GM18507 (cell line): ENCODE results near the gene COL26A1.
A peak's percentile ranks its signal among the peaks of the same experiment; 100 is the strongest.
"Not testable (repeated sequence)": the region's sequence is repeated elsewhere in the genome, so short reads cannot be mapped to it uniquely, and the experiment has no call there.

ENCODE experiments used
- DNase-seq: peaks from one replicate; pipeline ENCODE4 v3.0.0; 2011; ENCODE audit warnings: low read depth; ENCODE audit not compliant: insufficient read length; ENCODE audit errors: extremely low spot score
- FAIRE-seq: peaks from 2 replicates; lab custom pipeline; 2011; peaks lifted over from hg19 to GRCh38; lab: Jason Lieb, UNC

COL26A1 gene

DNA sequence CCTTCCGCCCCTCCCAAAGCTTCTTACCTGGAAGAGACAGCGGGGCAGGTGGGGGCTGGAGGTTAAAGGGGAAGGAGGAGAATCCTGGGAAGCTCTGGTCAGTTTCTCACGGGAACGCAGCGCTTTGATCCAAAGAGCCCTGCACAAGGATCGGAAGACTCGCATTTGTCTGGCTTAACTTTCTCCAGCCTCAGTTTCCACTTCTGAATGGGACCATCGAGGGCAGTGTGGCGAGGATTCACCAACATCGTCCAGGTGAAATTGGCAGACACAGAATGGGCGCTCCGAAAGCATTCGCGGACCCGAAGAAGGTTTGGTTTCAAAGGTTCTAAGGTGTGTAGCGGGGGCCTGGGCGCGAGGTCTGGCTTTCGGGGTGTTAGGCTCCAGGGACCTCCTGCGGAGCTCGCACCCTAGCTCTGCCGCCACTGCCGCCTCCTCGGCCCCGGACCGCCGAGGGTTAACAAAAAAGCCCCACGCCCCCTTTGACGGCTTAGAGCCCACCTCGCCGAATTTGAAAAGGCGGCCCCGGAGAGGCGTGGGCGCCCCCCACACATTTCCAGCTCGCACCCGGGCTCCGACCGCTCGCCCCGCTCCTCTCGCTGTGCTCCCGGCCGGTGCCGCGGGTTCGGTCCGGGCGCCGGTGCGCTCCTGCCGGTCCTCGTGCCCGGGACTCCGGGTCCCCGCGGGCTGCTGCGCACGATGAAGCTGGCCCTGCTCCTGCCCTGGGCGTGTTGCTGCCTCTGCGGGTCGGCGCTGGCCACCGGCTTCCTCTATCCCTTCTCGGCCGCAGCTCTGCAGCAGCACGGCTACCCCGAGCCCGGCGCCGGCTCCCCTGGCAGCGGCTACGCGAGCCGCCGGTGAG lies at the start of gene COL26A1:
Gene COL26A1 (plus strand): TSS at position 542 of the 862 bp plus-strand sequence. CDS start 158 bp downstream, at position 700.
- DNase-seq (no peak), FAIRE-seq (no peak)

DNA sequence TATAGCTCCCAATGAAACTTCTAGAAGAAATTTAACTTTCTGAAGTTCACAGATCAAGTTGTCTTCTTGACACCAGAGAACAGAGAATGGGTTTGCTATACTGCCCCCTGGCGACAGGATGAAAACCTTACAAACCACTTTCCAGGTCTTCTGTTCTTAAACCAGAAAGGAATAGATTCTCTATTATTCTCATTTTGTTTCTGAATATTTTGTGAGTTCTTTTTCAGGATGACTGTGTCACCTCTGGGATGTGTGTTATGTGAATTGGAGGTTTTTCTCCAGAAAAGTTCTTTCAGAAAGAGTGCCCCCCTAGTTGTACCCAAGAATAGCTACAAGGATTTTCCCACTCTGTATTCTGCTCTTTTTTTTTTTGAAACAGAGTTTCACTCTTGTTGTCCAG lies 47.3 kb upstream of the COL26A1 start:
- FAIRE-seq (peak; percentile 70), DNase-seq (no peak)

DNA sequence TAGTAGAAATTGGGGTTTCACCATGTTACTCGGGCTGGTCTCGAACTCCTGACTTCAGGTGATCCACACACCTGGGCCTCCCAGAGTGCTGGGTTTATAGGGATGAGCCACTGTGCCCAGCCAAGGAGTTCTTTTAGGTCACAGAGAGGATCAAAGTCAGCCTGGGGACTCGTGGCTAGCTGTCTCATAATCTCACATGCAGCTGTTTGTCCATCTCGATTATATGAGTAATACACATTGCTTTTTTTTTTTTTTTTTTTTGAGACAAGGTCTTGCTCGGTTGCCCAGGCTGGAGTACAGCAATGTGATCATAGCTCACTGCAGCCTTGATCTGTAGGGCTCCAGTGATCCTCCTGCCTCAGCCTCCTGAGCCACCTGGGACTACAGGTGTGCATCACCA lies 43.3 kb upstream of the COL26A1 start:
- DNase-seq (no peak), FAIRE-seq (no peak)

DNA sequence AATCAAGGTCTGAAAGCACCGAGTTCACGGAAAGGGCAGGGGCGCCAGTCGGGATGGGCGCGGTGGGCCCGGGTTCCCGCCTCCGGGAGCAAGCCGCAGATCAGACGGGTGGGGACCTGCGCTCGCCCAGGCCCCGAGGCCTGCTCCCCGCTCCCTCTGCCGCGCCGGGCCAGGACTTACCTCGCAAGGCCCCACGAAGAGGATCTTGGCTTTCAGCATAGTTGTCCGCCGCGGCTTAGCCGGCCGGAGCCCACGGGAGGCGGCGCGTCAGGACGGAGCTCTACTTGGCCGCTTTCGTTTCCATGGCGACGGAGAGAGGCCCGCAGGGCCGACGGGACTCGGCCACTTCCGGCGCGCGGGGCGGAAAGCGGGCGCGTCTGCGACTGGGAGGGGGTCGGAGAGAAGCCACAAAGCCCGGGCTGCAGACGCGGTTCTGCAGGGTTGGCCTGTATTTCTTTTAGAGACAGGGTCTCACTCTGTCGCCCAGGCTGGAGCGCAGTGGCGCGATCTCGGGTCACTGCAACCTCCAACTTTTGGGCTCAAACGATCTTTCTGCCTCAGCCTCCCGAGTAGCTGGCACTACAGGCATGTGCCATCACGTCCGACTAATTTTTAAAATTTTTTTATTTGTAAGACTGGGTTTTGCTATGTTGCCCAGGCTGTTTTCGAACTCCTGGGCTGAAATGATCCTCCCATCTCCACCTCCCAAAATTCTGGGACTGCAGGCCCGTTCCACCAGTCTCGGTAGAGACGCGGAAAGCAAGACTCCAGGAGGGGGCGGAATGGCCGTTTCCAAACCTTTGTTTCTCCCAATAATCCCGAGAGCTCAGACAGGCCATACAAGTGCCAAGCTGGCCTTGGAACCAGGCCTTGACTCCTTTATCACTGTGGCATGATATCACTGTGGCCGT lies 40.9 kb upstream of the COL26A1 start, which contains the start of gene IFT22:
Gene IFT22 (minus strand): TSS at position 322 of the 911 bp plus-strand sequence. CDS start 103 bp downstream, at position 219.
- FAIRE-seq, result peak; percentile 90
- DNase-seq, result peak; percentile 94

DNA sequence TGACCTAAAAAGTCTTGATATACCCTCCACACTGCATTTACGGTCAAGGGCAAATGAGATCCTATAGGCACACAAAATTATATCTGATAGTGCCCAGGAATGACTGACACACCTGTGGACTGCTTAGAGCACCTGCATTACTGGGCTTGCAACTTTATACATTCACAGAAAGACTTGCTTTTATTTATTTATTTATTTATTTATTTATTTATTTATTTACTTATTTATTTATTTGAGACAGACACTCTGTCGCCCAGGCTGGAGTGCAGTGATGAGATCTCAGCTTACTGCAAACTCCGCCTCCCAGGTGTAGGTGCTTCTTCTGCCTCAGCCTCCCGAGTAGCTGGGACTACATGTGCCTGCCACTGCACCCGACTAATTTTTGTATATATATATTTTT lies 34.5 kb upstream of the COL26A1 start:
- FAIRE-seq (no peak), DNase-seq (no peak)

DNA sequence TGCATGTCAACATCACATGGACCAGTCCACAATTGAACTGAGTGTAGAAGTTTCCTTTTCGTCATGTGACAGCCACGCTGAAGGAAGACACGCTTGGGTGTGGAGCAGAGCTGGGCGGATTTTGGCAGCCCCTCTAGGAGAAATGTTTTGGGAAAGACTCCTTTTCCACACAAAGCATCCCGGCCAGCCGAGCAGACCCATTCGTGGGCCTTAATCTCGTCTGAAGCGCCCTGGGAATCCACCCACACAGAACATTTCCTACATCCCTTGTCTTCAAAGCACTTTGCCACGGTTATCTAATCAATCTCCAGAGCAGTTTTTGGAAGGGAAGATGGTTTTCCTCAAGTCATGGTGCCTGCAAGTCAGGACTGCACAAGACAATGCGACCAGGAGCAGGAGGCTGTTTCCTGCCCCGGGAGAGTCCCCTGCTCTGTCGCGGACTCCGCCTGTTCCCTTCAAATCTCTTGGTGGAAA lies 32.6 kb upstream of the COL26A1 start:
- FAIRE-seq, result no peak
- DNase-seq, result no peak

DNA sequence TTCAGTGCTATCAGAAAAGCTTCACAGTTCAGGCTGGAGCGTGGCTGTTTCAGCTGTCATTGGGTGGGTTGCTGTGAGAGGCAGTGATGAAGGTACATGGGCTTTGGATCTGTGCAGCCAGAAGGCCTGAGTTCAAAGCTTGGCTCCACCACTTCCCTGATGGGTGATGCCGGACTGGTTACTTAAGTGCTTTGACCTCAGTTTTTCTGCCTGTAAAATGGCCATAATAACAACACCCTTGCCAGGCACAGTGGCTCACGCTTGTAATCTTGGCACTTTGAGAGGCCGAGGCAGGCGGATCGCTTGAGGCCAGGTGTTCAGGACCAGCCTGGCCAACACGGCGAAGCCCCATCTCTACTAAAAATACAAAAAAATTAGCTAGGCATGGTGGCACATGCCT lies 30.6 kb upstream of the COL26A1 start:
- DNase-seq (no peak), FAIRE-seq (no peak)

DNA sequence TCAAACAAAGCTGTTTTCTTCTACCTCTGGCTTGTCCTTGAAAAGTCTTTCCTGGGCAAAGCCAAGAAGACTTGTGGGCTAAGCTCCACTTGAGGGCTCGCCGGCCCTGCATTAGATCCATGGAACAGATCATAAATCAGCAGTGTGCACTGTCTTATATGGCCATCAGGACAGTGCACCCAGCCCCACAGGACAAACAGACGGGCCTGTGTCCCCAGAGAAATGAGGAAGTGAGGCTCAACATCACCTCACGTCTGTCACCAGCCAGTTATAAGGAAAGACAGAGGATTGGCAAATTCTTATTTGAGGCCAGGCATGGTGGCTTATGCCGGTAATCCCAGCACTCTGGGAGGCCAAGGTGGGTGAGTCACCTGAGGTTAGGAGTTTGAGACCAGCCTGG lies 28.8 kb upstream of the COL26A1 start:
- FAIRE-seq, result no peak
- no peak for DNase-seq

DNA sequence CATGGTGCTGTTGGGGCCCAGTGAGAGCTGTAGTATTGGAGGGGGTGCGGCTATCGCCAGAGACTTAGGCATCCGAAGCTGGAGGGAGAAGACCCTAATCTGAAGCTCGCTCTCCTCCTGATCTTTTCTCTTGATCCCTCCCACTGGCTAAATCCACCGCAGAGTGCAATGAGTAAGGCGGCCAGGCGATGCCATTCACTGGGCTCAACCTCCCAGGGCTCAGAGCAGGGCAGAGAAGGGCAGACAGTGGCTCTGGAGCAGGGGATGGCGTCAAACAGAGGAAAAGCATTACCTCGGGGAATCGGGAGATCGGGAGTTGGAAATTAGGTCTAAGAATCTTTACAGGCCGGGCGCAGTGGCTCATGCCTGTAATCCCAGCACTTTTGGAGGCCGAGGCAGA lies 22.3 kb upstream of the COL26A1 start:
- no peak for FAIRE-seq

DNA sequence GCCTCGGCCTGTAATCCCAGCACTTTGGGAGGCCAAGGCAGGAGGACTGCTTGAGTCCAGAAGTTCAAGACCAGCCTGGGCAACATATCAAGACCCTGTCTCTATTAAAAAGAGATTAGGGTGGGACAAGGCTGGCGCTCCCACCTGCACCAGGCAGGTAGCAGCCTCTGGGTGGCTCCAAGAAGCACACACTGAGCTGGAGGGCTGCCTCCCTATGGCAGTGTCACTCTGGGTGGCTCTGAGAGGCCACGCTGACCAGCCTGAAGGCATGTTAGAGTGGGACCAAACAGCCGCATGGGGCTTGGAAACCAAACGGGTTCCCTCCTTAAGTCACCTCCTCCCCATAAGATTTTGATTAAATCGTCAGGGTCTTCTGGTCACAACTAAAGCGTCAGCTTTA lies 19.8 kb upstream of the COL26A1 start:
- no peak for FAIRE-seq
- DNase-seq, result no peak

More for the DNA sequence above, 22.3 kb upstream of the COL26A1 start:
- no peak for DNase-seq

DNA sequence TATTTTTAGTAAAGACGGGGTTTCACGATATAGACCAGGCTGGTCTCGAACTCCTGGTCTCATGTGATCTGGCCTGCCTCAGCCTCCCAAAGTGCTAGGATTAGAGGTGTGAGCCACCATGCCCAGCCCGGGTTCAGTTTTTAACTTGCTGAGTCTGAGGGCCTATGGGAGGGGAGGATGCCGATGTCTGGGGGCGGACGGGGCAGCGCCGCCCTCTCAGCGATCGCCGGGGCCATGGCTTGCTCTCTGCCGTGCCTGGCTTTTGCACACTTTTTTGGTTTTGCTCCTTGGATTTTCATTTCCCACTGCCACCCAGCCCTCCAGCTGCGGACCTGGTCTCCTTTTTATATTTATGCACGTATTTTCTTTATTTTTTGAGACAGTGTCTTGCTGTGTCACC lies 15.2 kb upstream of the COL26A1 start:
- no peak for FAIRE-seq

DNA sequence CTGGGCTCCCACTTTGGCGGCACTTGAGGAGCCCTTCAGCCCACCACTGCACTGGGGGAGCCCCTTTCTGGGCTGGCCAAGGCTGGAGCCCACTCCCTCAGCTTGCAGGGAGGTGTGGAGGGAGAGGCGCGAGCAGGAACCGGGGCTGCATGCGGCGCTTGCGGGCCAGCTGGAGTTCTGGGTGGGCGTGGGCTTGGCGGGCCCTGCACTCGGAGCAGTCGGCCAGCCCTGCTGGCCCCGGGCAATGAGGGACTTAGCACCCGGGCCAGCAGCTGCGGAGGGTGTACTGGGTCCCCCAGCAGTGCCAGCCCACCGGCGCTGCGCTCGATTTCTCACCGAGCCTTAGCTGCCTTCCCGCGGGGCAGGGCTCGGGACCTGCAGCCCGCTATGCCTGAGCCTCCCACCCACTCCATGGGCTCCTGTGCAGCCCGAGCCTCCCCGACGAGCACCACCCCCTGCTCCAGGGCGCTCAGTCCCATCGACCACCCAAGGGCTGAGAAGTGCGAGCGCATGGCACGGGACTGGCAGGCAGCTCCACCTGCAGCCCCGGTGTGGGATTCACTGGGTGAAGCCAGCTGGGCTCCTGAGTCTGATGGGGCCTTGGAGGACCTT lies 14.1 kb upstream of the COL26A1 start:
- FAIRE-seq, DNase-seq: not testable (repeated sequence)

More for the DNA sequence above, 15.2 kb upstream of the COL26A1 start:
- DNase-seq, result no peak

DNA sequence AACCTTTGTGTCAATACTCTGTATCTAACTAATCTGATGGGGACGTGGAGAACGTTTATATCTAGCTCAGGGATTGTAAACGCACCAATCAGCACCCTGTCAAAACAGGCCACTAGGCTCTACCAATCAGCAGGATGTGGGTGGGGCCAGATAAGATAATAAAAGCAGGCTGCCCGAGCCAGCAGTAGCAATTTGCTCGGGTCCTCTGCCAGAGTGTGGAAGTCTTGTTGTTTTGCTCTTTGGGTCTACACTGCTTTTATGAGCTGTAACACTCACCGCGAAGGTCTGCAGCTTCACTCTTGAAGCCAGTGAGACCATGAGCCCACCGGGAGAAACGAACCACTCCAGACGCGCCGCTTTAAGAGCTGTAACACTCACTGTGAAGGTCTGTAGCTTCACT lies 13.4 kb upstream of the COL26A1 start:
- not testable (repeated sequence) for DNase-seq, FAIRE-seq

DNA sequence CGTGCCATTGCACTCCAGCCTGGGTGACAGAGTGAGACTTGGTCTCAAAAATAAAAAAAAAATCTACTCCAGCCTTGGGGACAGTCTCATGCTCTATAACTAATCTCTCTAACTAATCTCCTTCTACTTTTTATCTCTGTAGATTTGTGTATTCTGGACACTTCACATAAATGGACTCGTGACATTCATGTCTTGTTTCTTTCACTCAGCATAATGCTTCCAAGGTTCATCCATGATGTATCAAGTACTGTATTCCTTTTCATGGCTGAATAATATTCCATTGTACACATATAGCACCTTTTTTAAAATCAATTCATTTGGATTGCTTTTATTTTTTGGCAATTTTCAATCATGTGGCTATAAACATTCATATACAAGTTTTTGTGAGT lies 9.8 kb upstream of the COL26A1 start:
- DNase-seq (no peak), FAIRE-seq (no peak)

DNA sequence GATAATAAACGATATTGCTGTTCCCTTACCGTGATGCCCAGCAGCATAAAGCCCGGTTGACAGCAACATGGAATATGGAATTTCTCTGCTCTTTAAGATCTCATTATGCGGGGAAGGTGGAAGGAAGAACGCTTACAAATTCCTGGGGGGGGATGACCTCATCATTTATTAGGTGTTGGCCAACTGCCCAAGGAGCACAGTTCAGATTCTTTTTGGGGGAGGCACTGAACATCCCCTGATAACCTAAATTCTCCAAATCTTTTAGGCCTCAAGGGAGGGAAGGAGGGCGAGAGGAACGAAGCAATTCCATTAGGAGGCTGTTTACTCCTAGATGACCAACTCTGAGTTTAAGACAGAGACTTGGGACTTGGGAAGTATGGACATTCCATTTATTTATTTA lies 5.2 kb upstream of the COL26A1 start:
- no peak for FAIRE-seq

DNA sequence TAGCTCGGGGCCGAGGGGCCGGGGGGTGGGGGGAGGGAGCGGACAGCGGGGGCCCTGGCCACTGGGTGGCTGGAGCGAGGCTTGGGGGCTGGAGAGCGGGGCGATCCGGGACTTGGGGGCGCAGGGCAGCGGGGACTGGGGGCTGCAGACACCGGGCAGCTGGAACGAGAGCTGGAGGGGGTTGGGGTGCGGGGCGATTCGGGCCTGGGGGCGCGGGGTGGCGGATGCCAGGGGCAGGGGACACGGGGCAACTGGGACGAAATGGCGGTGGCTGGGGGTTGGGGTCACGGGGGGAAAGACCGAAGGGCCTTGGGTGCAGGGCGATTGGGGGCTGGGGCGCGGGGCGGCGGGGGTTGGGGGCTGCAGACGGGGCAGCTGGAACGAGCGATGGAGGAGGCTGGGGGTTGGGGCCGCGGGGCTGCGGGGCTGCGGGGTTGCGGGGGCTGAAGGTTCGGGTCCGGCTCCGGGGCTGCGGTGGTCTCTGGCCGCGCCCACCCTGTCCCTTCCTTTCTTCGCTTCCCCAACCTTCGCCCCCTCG lies 590 bp downstream of the COL26A1 start:
- DNase-seq (no peak), FAIRE-seq (no peak)

More for the DNA sequence above, 5.2 kb upstream of the COL26A1 start:
- no peak for DNase-seq

DNA sequence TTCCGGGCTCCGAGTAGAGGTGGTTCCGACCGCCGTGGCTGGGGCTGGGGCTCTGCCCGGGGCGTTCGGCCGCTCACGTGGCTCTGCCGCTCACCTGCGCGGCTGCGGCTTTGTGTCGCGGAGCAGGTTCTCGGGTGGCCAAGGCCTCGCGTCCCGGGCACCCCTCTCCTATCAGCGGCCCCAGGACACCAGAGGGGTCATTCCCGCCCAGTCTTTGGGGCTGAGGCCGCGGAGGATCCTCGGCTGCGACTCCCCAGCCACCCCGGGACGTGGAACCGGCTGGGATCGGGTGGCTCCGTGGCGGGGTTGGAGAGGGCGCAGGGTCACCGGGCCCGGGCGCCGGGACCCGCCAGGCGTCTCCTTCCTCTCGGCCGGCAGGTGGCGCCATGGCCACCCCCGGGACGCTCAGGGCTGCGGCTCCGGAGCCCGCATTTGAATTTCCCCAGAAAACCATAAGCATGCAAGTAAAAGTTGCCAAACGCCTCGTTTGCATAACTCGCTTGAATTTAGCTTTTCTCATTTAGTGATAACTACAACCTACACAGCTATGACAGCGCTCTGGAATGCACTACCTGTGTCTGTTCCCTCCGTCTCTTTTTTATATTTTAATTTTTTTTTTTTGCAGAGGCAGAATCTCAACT lies 1.2 kb downstream of the COL26A1 start:
- FAIRE-seq (peak; percentile 58), DNase-seq (peak; percentile 76)

DNA sequence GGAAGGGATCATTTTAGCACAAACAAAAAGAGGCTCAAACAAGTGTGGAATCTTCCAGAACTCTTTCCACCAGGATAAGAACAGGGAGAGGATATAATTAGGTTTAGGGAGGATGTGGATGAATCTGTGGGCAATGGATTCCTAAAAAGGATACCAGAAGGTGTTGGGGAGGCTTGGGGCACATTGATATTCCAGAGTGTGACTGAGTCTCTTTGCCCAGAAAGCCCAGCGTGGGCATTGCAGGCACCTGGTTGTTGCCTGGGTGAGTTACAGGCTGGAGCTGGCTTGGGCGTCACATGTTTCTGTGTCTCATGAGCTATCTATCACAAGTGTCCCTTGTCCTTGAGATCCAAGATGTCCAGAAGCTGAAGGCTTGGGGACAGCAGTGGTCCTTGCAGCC lies 3.3 kb downstream of the COL26A1 start:
- FAIRE-seq (no peak), DNase-seq (no peak)

DNA sequence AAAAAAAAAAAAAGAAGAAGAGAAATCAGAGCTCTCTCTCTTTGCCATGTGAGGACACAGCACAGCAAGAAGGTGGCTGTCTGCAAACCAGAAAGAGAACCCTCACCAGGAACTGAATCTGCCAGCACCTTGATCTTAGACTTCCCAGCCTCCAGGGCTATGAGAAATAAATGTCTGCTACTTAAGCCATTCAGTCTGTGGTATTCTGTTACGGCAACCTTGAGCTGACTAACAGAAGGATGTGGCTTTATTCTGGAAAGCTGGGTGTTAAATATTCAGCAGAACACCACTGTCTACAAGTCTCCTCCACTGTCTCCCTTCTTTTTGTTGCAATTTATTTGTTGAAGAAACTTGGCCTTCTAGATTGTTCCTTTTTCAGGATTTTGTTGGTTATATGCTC lies 5.0 kb downstream of the COL26A1 start:
- FAIRE-seq (no peak), DNase-seq (no peak)
